Stimulated activated CD8-positive, alpha-beta memory T cell treated with anti-CD3 and anti-CD28 coated beads, Interleukin-15, amount 100 ng/mL, for 48 hours (primary cell): ENCODE results near the gene SRSF2.
A peak's percentile ranks its signal among the peaks of the same experiment; 100 is the strongest.
"Not testable (repeated sequence)": the region's sequence is repeated elsewhere in the genome, so short reads cannot be mapped to it uniquely, and the experiment has no call there.

Experiments used
- DNase-seq, 2 donors: peaks; one replicate each; pipeline ENCODE4 v3.0.0-alpha.2; 2020; ENCODE audit warnings: low read depth in 2 of 2

Gene SRSF2

GRCh38 chr17:76738468-76738850 lies 1.3 kb upstream of the SRSF2 start:
- DNase-seq: no peak

GRCh38 chr17:76737676-76738467 lies 741 bp upstream of the SRSF2 start, which contains the start of gene MFSD11:
Gene MFSD11 (plus strand): TSS chr17:76738119. CDS start chr17:76738353, 234 bp downstream.
- peak; percentile 90 to 92 for DNase-seq

GRCh38 chr17:76736349-76737081 lies 616 bp downstream of the SRSF2 start:
- peak; percentile 41 to 45 for DNase-seq

- no peak for DNase-seq
Observed at GRCh38 chr17:76735586-76736348, 1.4 kb downstream of the SRSF2 start.

- DNase-seq: no peak
Observed at GRCh38 chr17:76735006-76735405, 2.1 kb downstream of the SRSF2 start.

GRCh38 chr17:76734080-76734840 lies 2.9 kb downstream of the SRSF2 start:
- DNase-seq: no peak

- no peak for DNase-seq
Observed at GRCh38 chr17:76733618-76733957, 3.5 kb downstream of the SRSF2 start.

- no peak for DNase-seq
Observed at GRCh38 chr17:76732734-76733617, 4.2 kb downstream of the SRSF2 start.

GRCh38 chr17:76731800-76732733 lies 5.1 kb downstream of the SRSF2 start:
- DNase-seq: not testable (repeated sequence)

- DNase-seq: no peak
Observed at GRCh38 chr17:76727745-76728456, 9.2 kb downstream of the SRSF2 start.

- DNase-seq: peak; percentile 65 to 76
Observed at GRCh38 chr17:76726776-76727718, 10.1 kb downstream of the SRSF2 start, which contains the start of gene METTL23. Gene METTL23 (plus strand): TSS chr17:76726839. CDS start chr17:76729711, 2,872 bp downstream.

GRCh38 chr17:76726231-76726775 lies 10.8 kb downstream of the SRSF2 start, which contains the start of gene JMJD6:
Gene JMJD6 (minus strand): TSS chr17:76726606. CDS start chr17:76726475, 131 bp downstream.
- DNase-seq: peak; percentile 93 to 94

- DNase-seq: peak; percentile 68 to 69
Observed at GRCh38 chr17:76725580-76726230, 11.4 kb downstream of the SRSF2 start.

GRCh38 chr17:76723812-76724211 lies 13.3 kb downstream of the SRSF2 start:
- no peak for DNase-seq

- not testable (repeated sequence) for DNase-seq
Observed at GRCh38 chr17:76722977-76723376, 14.2 kb downstream of the SRSF2 start.

- no peak for DNase-seq
Observed at GRCh38 chr17:76722279-76722678, 14.9 kb downstream of the SRSF2 start.

GRCh38 chr17:76721463-76721862 lies 15.7 kb downstream of the SRSF2 start:
- DNase-seq: no peak
